Brain pericyte (primary cell): ENCODE measurements around the gene UBE3C.
"Not testable (repeated sequence)": the region's sequence is repeated elsewhere in the genome, so short reads cannot be mapped to it uniquely, and the experiment has no call there.

Source experiments
- DNase-seq: peaks from one replicate; pipeline ENCODE4 v3.0.0-alpha.2; 2012; ENCODE audit warnings: low read depth, low spot score

UBE3C gene

GRCh38 chr7:157235357-157236333, 96.9 kb downstream of the UBE3C start:
- no peak for DNase-seq

- DNase-seq, result no peak
Observed at GRCh38 chr7:157238087-157238486, 99.4 kb downstream of the UBE3C start.

GRCh38 chr7:157239571-157240270, 101.0 kb downstream of the UBE3C start:
- no peak for DNase-seq

GRCh38 chr7:157241631-157242030, 102.9 kb downstream of the UBE3C start:
- DNase-seq, result no peak

- no peak for DNase-seq
Observed at GRCh38 chr7:157244516-157245294, 106.0 kb downstream of the UBE3C start.

- DNase-seq, result no peak
Observed at GRCh38 chr7:157246052-157246451, 107.3 kb downstream of the UBE3C start.

- no peak for DNase-seq
Observed at GRCh38 chr7:157248659-157249058, 109.9 kb downstream of the UBE3C start.

GRCh38 chr7:157250605-157251228, 112.0 kb downstream of the UBE3C start:
- DNase-seq, result no peak

- not testable (repeated sequence) for DNase-seq
Observed at GRCh38 chr7:157251817-157252216, 113.1 kb downstream of the UBE3C start.

- DNase-seq, result no peak
Observed at GRCh38 chr7:157253850-157254249, 115.1 kb downstream of the UBE3C start.

- not testable (repeated sequence) for DNase-seq
Observed at GRCh38 chr7:157254781-157255180, 116.1 kb downstream of the UBE3C start.

- no peak for DNase-seq
Observed at GRCh38 chr7:157255201-157255606, 116.5 kb downstream of the UBE3C start.

- DNase-seq, result no peak
Observed at GRCh38 chr7:157263156-157263555, 124.4 kb downstream of the UBE3C start.

GRCh38 chr7:157265051-157265450, 126.3 kb downstream of the UBE3C start:
- no peak for DNase-seq

- DNase-seq, result no peak
Observed at GRCh38 chr7:157266272-157266671, 127.5 kb downstream of the UBE3C start.

- no peak for DNase-seq
Observed at GRCh38 chr7:157267516-157267915, 128.8 kb downstream of the UBE3C start.

- DNase-seq, result no peak
Observed at GRCh38 chr7:157267956-157268355, 129.2 kb downstream of the UBE3C start.

GRCh38 chr7:157268540-157268939, 129.8 kb downstream of the UBE3C start:
- DNase-seq, result no peak

- DNase-seq, result no peak
Observed at GRCh38 chr7:157269341-157270059, 130.8 kb downstream of the UBE3C start.

GRCh38 chr7:157270060-157270444, 131.3 kb downstream of the UBE3C start:
- DNase-seq, result no peak
